SIG-M5 (cell line): ENCODE measurements around the gene LRRC73.
"Not testable (repeated sequence)": the region's sequence is repeated elsewhere in the genome, so short reads cannot be mapped to it uniquely, and the experiment has no call there.

Experiments used
- DNase-seq: peaks from one replicate; lab custom pipeline; 2025; lab: John Stamatoyannopoulos, UW

Gene LRRC73

DNA sequence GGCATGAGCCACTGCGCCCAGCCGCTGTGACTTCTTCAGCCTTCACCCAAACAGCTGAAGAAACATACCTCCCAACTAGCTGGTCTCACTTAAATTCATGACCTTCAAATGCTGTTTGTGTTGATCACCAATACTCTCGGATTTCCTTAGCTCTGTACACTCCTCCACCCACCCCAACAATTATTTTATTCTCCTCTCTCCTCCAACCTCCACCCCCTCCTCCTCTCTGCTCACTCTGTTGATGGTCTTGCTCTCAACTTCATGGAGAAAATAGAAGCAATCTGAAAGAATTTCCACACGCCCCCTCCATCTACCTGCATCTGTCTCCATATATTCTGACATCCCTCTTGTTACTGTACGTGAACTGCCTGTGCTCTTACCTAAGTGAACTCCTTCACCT lies 48.2 kb downstream of the LRRC73 start:
- no peak for DNase-seq

GRCh38 chr6:43460032-43460431 lies 50.1 kb downstream of the LRRC73 start:
- no peak for DNase-seq

DNA sequence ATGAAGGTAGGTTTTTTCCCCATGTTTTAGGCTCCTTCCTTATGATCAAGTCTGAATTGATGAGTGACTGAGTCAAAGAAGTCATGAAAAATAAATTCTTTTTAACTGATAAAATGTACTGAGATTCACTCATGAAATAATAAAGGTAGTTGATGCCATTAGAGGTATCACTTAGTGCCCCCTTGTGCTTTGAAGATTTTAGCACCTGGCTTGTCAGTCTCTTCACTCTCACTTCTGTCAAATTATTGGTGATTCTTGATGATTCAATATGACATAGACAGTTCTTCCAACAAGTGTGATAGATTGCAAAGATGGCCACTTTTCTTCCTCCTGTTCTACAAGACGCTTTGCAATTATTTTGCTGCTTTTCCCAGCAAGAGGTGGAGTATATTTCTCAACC lies 50.6 kb downstream of the LRRC73 start:
- no peak for DNase-seq

- not testable (repeated sequence) for DNase-seq
Observed at GRCh38 chr6:43458154-43458553, 52.0 kb downstream of the LRRC73 start.

GRCh38 chr6:43457643-43458042 lies 52.5 kb downstream of the LRRC73 start:
- no peak for DNase-seq
